GM12878 (cell line): ENCODE measurements around the gene TMEM14A. TPM values are rescaled to one million over a fixed set of nuclear protein-coding genes. Genes with fewer than 3 reads are reported as not detected.

Source experiments
- ATAC-seq: fragments of 200-7000 bp; cut with Tn5 transposase; 3 replicates; pipeline ENCODE4 v1.9.1; 2020; ENCODE audit warnings: mild to moderate bottlenecking, moderate library complexity
- Bru-seq: library from RNA; stranded (reverse); fragments of 400-500 nt; gene quantifications from one replicate; lab custom pipeline; 2021; lab: Mats Ljungman, UMichigan
- BruChase-seq, 2 experiments: library from RNA; stranded (reverse); fragments of 400-500 nt; gene quantifications; one replicate each; lab custom pipeline; 2021; lab: Mats Ljungman, UMichigan
- BruUV-seq: library from RNA; stranded (reverse); fragments of 400-500 nt; replicated peaks from 2 replicates; lab custom pipeline; 2021; lab: Mats Ljungman, UMichigan
- CTCF ChIA-PET: fragments of 300-600 bp; sonication (Branson Sonifier 250); formaldehyde crosslinking; extraction: SDS; loops from one replicate; lab custom pipeline; 2021; ENCODE audit warnings: inconsistent platforms; lab: Yijun Ruan, JAX
- POLR2A ChIA-PET: fragments of 350-600 bp; formaldehyde crosslinking; extraction: SDS; loops from one replicate; lab custom pipeline; 2021; ENCODE audit warnings: inconsistent platforms; lab: Charles Lee
- RAD21 ChIA-PET: fragments of 300-600 bp; sonication (Branson Sonifier 250); formaldehyde crosslinking; loops from one replicate; lab custom pipeline; 2023; ENCODE audit warnings: antibody characterized with exemption; ENCODE audit not compliant: unreplicated experiment; lab: Charles Lee
- SMC1A ChIA-PET: fragments of 300-600 bp; sonication (Branson Sonifier 250); formaldehyde crosslinking; loops from one replicate; lab custom pipeline; 2023; ENCODE audit not compliant: unreplicated experiment, uncharacterized antibody; lab: Charles Lee
- DNase-seq: peaks from one replicate; pipeline ENCODE4 v3.0.0-alpha.2; 2011; ENCODE audit warnings: low read depth, low spot score
- FAIRE-seq: peaks from 3 replicates; lab custom pipeline; 2011; peaks lifted over from hg19 to GRCh38; lab: Jason Lieb, UNC
- H2AFZ ChIP-seq: 2 replicates; pipeline ENCODE4 v1.6.0; 2011; ENCODE audit warnings: low read depth, low read length, control low read depth; ENCODE audit not compliant: control insufficient read depth
- H3K27ac ChIP-seq: 2 replicates; pipeline ENCODE4 v1.5.1; 2011; ENCODE audit warnings: control low read depth; ENCODE audit not compliant: control insufficient read depth, insufficient read depth
- H3K27me3 ChIP-seq, 2 experiments: replicated peaks in 1 of 2; 2 replicates each; pipeline versions ENCODE4 v1.6.0 to v1.6.1; 2011; ENCODE audit warnings: low read length in 1 of 2; ENCODE audit not compliant: control insufficient read depth in 2 of 2, insufficient read depth in 2 of 2
- H3K36me3 ChIP-seq, 2 experiments: 2 replicates each; pipeline ENCODE4 v1.5.1; 2011; ENCODE audit warnings: low read length in 1 of 2; ENCODE audit not compliant: control insufficient read depth in 2 of 2, insufficient read depth in 2 of 2
- H3K4me1 ChIP-seq: 2 replicates; pipeline ENCODE4 v1.6.1; 2011; ENCODE audit warnings: mild to moderate bottlenecking, low read length, moderate library complexity, mixed read lengths; ENCODE audit not compliant: control insufficient read depth, insufficient read depth
- H3K4me2 ChIP-seq: 2 replicates; pipeline ENCODE4 v1.6.0; 2011; ENCODE audit warnings: control low read depth; ENCODE audit not compliant: control insufficient read depth, insufficient read depth
- H3K4me3 ChIP-seq: fragments of 200-600 bp; sonication (generic); 2 replicates; pipeline ENCODE4 v1.5.1; 2016
- H3K79me2 ChIP-seq: 2 replicates; pipeline ENCODE4 v1.6.0; 2011; ENCODE audit warnings: low read length; ENCODE audit not compliant: control insufficient read depth, insufficient read depth
- H3K9ac ChIP-seq: 2 replicates; pipeline ENCODE4 v1.8.0; 2011; ENCODE audit warnings: low read length, control low read depth, mixed read lengths; ENCODE audit not compliant: control insufficient read depth, insufficient read depth
- H3K9me3 ChIP-seq: replicated peaks from 3 replicates; pipeline ENCODE4 v1.5.1; 2011; ENCODE audit warnings: mild to moderate bottlenecking, low read length; ENCODE audit not compliant: control insufficient read depth, insufficient read depth
- H4K20me1 ChIP-seq: 2 replicates; pipeline ENCODE4 v1.6.0; 2011; ENCODE audit not compliant: control insufficient read depth, insufficient read depth
- BMI1 ChIP-seq: fragments of 450-650 bp; IDR thresholded peaks from 2 replicates; pipeline ENCODE4 v1.6.1; 2016; ENCODE audit warnings: mild to moderate bottlenecking, moderate library complexity, borderline replicate concordance
- EZH2 ChIP-seq: IDR thresholded peaks from 2 replicates; pipeline ENCODE4 v1.6.1; 2012; ENCODE audit warnings: low read depth, mild to moderate bottlenecking, control low read depth, inconsistent platforms, low read length, borderline replicate concordance; ENCODE audit not compliant: control insufficient read depth
- HDAC2 ChIP-seq: fragments of 200-600 bp; sonication (generic); IDR thresholded peaks from 2 replicates; pipeline ENCODE4 v1.6.1; 2017
- IKZF1 ChIP-seq: fragments of 450-650 bp; conservative IDR thresholded peaks from 2 replicates; pipeline ENCODE4 v1.6.1; 2017; ENCODE audit warnings: antibody characterized with exemption, mild to moderate bottlenecking
- MXI1 ChIP-seq: fragments of 150-350 bp; IDR thresholded peaks from 2 replicates; pipeline ENCODE4 v1.6.1; 2011; ENCODE audit warnings: low read depth, mild to moderate bottlenecking, inconsistent platforms, low read length, improper control_type of control experiment
- NBN ChIP-seq: fragments of 450-650 bp; IDR thresholded peaks from 2 replicates; pipeline ENCODE4 v1.6.1; 2016
- NFYA ChIP-seq: IDR thresholded peaks from 2 replicates; pipeline ENCODE4 v1.6.1; 2011; ENCODE audit warnings: low read depth, mild to moderate bottlenecking, low read length, improper control_type of control experiment, borderline replicate concordance
- POLR2A ChIP-seq: IDR thresholded peaks from 2 replicates; pipeline ENCODE4 v1.6.1; 2011; ENCODE audit warnings: low read depth, mild to moderate bottlenecking, low read length
- POU2F2 ChIP-seq: IDR thresholded peaks from 3 replicates; pipeline ENCODE4 v1.6.1; 2011; ENCODE audit warnings: low read depth, mild to moderate bottlenecking, low read length, borderline replicate concordance
- RAD21 ChIP-seq: IDR thresholded peaks from 2 replicates; pipeline ENCODE4 v1.6.1; 2011; ENCODE audit warnings: mild to moderate bottlenecking, low read depth, low read length, moderate library complexity; ENCODE audit not compliant: insufficient read depth
- RUNX3 ChIP-seq: IDR thresholded peaks from 2 replicates; pipeline ENCODE4 v1.6.1; 2012; ENCODE audit warnings: low read length, inconsistent platforms
- TCF3 ChIP-seq: IDR thresholded peaks from 2 replicates; pipeline ENCODE4 v1.6.1; 2012; ENCODE audit warnings: low read depth, mild to moderate bottlenecking, low read length, borderline replicate concordance; ENCODE audit not compliant: insufficient read depth
- ZNF217 ChIP-seq: fragments of 450-650 bp; IDR thresholded peaks from 2 replicates; pipeline ENCODE4 v1.6.1; 2017; ENCODE audit warnings: antibody characterized with exemption, mild to moderate bottlenecking
- ZNF24 ChIP-seq: fragments of 450-650 bp; IDR thresholded peaks from 2 replicates; pipeline ENCODE4 v1.6.1; 2017; ENCODE audit warnings: antibody characterized with exemption, mild to moderate bottlenecking
- ZNF622 ChIP-seq: fragments of 450-650 bp; IDR thresholded peaks from 2 replicates; pipeline ENCODE4 v1.6.1; 2017; ENCODE audit warnings: mild to moderate bottlenecking, inconsistent platforms
- ZZZ3 ChIP-seq: IDR thresholded peaks from 2 replicates; pipeline ENCODE4 v1.6.1; 2011; ENCODE audit warnings: low read depth; ENCODE audit not compliant: control insufficient read depth, insufficient read length
- WGBS: methylation state at CpG from one replicate; pipeline ENCODE4 v1.1.6; 2016; ENCODE audit warnings: low lambda C conversion rate; ENCODE audit not compliant: insufficient replicate concordance, insufficient coverage; ENCODE audit errors: missing lambda C conversion rate; 5-methylcytosine and 5-hydroxymethylcytosine counted together
- in situ Hi-C: fragments of 300-500 bp; cut with MboI; formaldehyde crosslinking; loops from 9 replicates; pipeline ENCODE4 v1.14.3; 2018; ENCODE audit warnings: mixed read lengths
- intact Hi-C: fragments of 100-400 bp; cut with micrococcal nuclease; formaldehyde crosslinking; loops from one replicate; pipeline ENCODE4 v1.14.2; 2022; ENCODE audit not compliant: unreplicated experiment
- long read RNA-seq, 2 experiments: library from polyadenylated mRNA; unstranded; transcript quantifications; one replicate each; pipeline ENCODE4 v2.0.0, GENCODE V29; 2019 to 2020
- polyA minus RNA-seq, 3 experiments: library from RNA; depleted of rRNA, polyadenylated mRNA; stranded (reverse); fragments of >200 nt; gene quantifications; 2 replicates each; pipeline ENCODE4 v1.2.3, GENCODE V29; 2011
- polyA plus RNA-seq, 11 experiments: library from polyadenylated mRNA; depleted of rRNA in 4 of 11; unstranded in 6 of 11; stranded (reverse) in 5 of 11; fragments of >200 nt; fragmentation: Nextera tagmentation in 4 of 11; fragmentation: Illumina TruSeq in 1 of 11; extraction: Ambion mirVana in 4 of 11; extraction: Trizol in 1 of 11; gene quantifications; 1 replicate in 1 of 11; 2 replicates in 10 of 11; pipeline versions ENCODE4 v1.2.1 to v1.2.3, GENCODE V29; 2011 to 2016; ENCODE audit warnings: inconsistent platforms in 2 of 11, missing spikeins in 2 of 11, low read depth in 1 of 11
- total RNA-seq, 4 experiments: library from RNA; depleted of rRNA in 3 of 4; stranded (reverse); fragments of >200 nt in 3 of 4; fragmentation: Illumina TruSeq in 1 of 4; extraction: Trizol in 1 of 4; gene quantifications; 2 replicates each; pipeline versions ENCODE4 v1.2.1 to v1.2.3, GENCODE V29; 2013 to 2021
- TF ChIP-seq, protein P1 (sequence below): fragments of 450-650 bp; IDR thresholded peaks from 2 replicates; pipeline ENCODE4 v1.6.1; 2014; ENCODE audit warnings: mild to moderate bottlenecking

The TMEM14A gene, protein sequence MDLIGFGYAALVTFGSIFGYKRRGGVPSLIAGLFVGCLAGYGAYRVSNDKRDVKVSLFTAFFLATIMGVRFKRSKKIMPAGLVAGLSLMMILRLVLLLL
- 4.6 and 6.2 TPM in 2 replicates for total RNA-seq (2013; cell fraction: nucleolus; rRNA removed)
- total RNA-seq (2014; rRNA removed) (15.6 and 22.9 TPM in 2 replicates), total RNA-seq (2014; rRNA removed; fragmentation: Illumina TruSeq; extraction: Trizol) (21.2 and 21.7 TPM in 2 replicates), total RNA-seq (2021) (17.7 and 19.2 TPM in 2 replicates), polyA plus RNA-seq (2011; rRNA removed) (45.0 and 57.2 TPM in 2 replicates), polyA plus RNA-seq (2014; fragmentation: Illumina TruSeq; extraction: Trizol) (17.8 and 18.7 TPM in 2 replicates), polyA plus RNA-seq (2014; fragmentation: Nextera tagmentation; extraction: Ambion mirVana) (100 to 1,000 TPM in 1 of 2 experiments, 10 to 100 TPM in 1; 87.2 to 143 TPM), polyA plus RNA-seq (2014; rRNA removed) (14.9 and 21.1 TPM in 2 replicates), polyA plus RNA-seq (2016; fragmentation: Nextera tagmentation; extraction: Ambion mirVana) (10 to 100 TPM; 77.1 to 81.7 TPM), polyA minus RNA-seq (2011; rRNA and poly(A)+ RNA removed) (5.4 and 7.7 TPM in 2 replicates), Bru-seq, nascent RNA (percentile 64 among the genes with signal in this experiment), BruChase-seq, experiment 1, labeled RNA remaining after a 6-hour chase (percentile 60 among the genes with signal in this experiment), BruChase-seq, experiment 2, labeled RNA remaining after a 2-hour chase (percentile 60 among the genes with signal in this experiment)
- 10.8 TPM for polyA plus RNA-seq (2011; ENCODE audit: low read depth)
- polyA plus RNA-seq (2011; cell fraction: cytosol; rRNA removed) = 18.5 and 22.1 TPM in 2 replicates
- 14.6 and 14.8 TPM in 2 replicates for polyA plus RNA-seq (2011; cell fraction: nucleus; rRNA removed)
- 15.9 and 17.3 TPM in 2 replicates for polyA plus RNA-seq (2012)
- polyA minus RNA-seq (2011; cell fraction: cytosol; rRNA and poly(A)+ RNA removed) = 3.3 and 3.5 TPM in 2 replicates
- 2.2 TPM in 2 replicates for polyA minus RNA-seq (2011; cell fraction: nucleus; rRNA and poly(A)+ RNA removed)
- long read RNA-seq, experiment 1, transcript TMEM14A-201 (5 exons, 992 nt) = major isoform, 39 of 43 reads
- long read RNA-seq, experiment 1, partial matches to known transcripts = 0 of 43 reads
- long read RNA-seq, experiment 1, other reads (novel, unspliced or antisense) = 4 of 43 reads
- long read RNA-seq, experiment 2, transcript TMEM14A-201 (5 exons, 992 nt) = major isoform, 173 of 193 reads
- long read RNA-seq, experiment 2, partial matches to known transcripts = 2 of 193 reads
- long read RNA-seq, experiment 2, other reads (novel, unspliced or antisense) = 18 of 193 reads

DNA sequence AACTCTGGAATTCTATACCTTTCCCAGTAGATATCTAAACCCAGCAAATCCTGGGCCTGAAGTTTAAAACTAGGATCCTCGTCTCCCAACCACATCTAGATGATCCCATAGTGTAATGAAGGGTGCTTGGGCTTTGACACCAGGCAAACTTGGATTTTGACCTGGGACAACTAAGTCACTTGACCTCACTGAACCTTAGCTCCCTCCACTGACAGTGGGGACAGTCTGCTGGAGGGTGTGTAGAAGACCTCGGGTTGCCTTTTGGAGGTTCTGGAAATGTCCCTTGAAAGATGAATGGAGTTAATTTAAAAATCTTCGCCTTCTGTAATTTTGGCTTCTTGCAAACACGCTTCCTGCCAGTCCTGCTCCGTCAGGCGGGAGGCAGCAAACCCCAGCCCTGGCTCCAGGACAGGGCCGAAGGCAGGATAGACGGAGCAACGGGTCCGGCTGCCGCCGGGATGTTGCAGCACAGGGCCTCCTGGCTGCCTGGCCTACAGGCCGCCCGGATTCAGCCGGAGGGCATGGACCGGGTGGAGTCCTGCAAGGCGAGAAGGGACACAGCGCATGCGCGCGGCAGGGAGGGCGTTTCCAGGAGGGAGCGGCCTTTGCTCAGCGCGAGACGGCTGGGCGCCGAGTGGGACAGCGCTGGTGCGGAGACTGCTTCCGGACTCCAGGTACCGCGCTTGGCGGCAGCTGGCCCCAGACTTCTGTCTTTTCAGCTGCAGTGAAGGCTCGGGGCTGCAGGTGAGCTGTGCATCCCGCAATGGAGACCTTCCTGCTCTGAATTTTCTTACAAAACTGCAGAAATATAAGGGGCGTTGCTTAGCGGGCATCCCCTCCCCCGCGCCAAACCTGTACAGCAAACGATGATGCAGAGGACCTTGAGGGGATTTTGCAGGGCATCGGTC lies at the start of gene TMEM14A:
TMEM14A (plus strand) TSS at position 612 of the 908 bp plus-strand sequence. CDS start 5,990 bp downstream, outside the sequence.
- Histone ChIP-seq H3K4me3 (peak within 1 kb of the TSS; percentile 71), H3K27me3 (no peaks in the 10 kb centered on the region), H3K27ac (peak within 1 kb of the TSS; percentile 45; the same call in 1 of the 2 replicates), H2AFZ (peak within 1 kb of the TSS; percentile 96), H3K9me3 (no peaks in the 10 kb centered on the region), H3K4me2 (peak within 1 kb of the TSS; percentile 98), H3K4me1 (peaks cover 20% of the 10 kb centered on the region; the same call in 1 of the 2 replicates), H3K79me2 (no peaks in the 10 kb centered on the region), H3K36me3 (no peaks in the 10 kb centered on the region), H3K9ac (peak within 1 kb of the TSS; percentile 61), H4K20me1 (no peaks in the 10 kb centered on the region)
- FAIRE-seq (no peak), DNase-seq (peak; percentile 68), ATAC-seq (peak; percentile 96)
- POLR2A ChIA-PET = no interaction called here
- BruUV-seq = no TSS peak
- WGBS = 2% methylated on average over 41 of the region's 42 CpGs
- RAD21 ChIA-PET = no interaction called here
- in situ Hi-C loops (no loop called here), intact Hi-C loops (no loop called here)
- SMC1A ChIA-PET = interaction anchor here (0.7 to 1.5 kb wide), 4 partner anchors 10 to 249 kb away, joined by 3 to 5 read pairs (median 4); no protein-coding TSS in a partner anchor
- CTCF ChIA-PET = interaction anchor here (1.1 to 2.0 kb wide), 4 partner anchors 8 to 263 kb away, joined by 3 to 10 read pairs (median 4); no protein-coding TSS in a partner anchor
- TF ChIP-seq ZNF217 = no peak
- TF ChIP-seq HDAC2 = no peak
- TF ChIP-seq TCF3 = no peak
- peak; percentile 63; the same call in 1 of the 3 replicates for TF ChIP-seq POU2F2
- TF ChIP-seq, protein P1, sequence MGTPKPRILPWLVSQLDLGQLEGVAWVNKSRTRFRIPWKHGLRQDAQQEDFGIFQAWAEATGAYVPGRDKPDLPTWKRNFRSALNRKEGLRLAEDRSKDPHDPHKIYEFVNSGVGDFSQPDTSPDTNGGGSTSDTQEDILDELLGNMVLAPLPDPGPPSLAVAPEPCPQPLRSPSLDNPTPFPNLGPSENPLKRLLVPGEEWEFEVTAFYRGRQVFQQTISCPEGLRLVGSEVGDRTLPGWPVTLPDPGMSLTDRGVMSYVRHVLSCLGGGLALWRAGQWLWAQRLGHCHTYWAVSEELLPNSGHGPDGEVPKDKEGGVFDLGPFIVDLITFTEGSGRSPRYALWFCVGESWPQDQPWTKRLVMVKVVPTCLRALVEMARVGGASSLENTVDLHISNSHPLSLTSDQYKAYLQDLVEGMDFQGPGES = no peak
- no peak for TF ChIP-seq ZNF622
- TF ChIP-seq ZZZ3 = no peak
- no peak for TF ChIP-seq EZH2
- TF ChIP-seq RAD21 = no peak
- no peak for TF ChIP-seq NFYA
- peak; percentile 64 for TF ChIP-seq IKZF1
- TF ChIP-seq MXI1 = no peak; the same call in none of the 2 replicates
- no peak for TF ChIP-seq RUNX3
- no peak for TF ChIP-seq ZNF24
- no peak for TF ChIP-seq BMI1
- peak; percentile 94 for TF ChIP-seq POLR2A
- TF ChIP-seq NBN = peak; percentile 68; the same call in 1 of the 2 replicates
